D721Med (cell line): ENCODE measurements around the gene SURF2.

Experiments
- DNase-seq: peaks from one replicate; pipeline ENCODE4 v3.0.0; 2011; ENCODE audit warnings: low spot score; ENCODE audit not compliant: insufficient read length
- FAIRE-seq: peaks from 2 replicates; lab custom pipeline; 2011; peaks lifted over from hg19 to GRCh38; lab: Jason Lieb, UNC
- CTCF ChIP-seq: IDR thresholded peaks from 2 replicates; pipeline ENCODE4 v1.5.1; 2012; ENCODE audit warnings: mild to moderate bottlenecking, control low read depth; ENCODE audit not compliant: insufficient read depth; ENCODE audit errors: missing control alignments

The SURF2 gene

GRCh38 chr9:133349965-133350616, 6.3 kb upstream of the SURF2 start:
- DNase-seq, result no peak
- no peak for TF ChIP-seq CTCF
- FAIRE-seq, result no peak

GRCh38 chr9:133351526-133351907, 4.8 kb upstream of the SURF2 start:
- DNase-seq (no peak), FAIRE-seq (no peak)
- no peak for TF ChIP-seq CTCF

GRCh38 chr9:133351908-133352634, 4.3 kb upstream of the SURF2 start:
- FAIRE-seq, result no peak
- DNase-seq, result no peak
- peak; percentile 34 for TF ChIP-seq CTCF

- DNase-seq (no peak), FAIRE-seq (no peak)
- no peak for TF ChIP-seq CTCF
Measured at GRCh38 chr9:133352635-133353340, 3.6 kb upstream of the SURF2 start.

GRCh38 chr9:133353548-133353947, 2.8 kb upstream of the SURF2 start:
- FAIRE-seq (no peak), DNase-seq (no peak)
- no peak for TF ChIP-seq CTCF

GRCh38 chr9:133354766-133355165, 1.6 kb upstream of the SURF2 start:
- TF ChIP-seq CTCF, result no peak
- FAIRE-seq (no peak), DNase-seq (no peak)

GRCh38 chr9:133355881-133356357, 431 bp upstream of the SURF2 start:
- DNase-seq (no peak), FAIRE-seq (no peak)
- no peak for TF ChIP-seq CTCF
